Germinal center (tissue), 1 donor: ENCODE measurements around the gene HADHA.
"Not testable (repeated sequence)": the region's sequence is repeated elsewhere in the genome, so short reads cannot be mapped to it uniquely, and the experiment has no call there.

ENCODE experiments used
- DNase-seq: peaks from one replicate; pipeline ENCODE4 v3.0.0; 2012; ENCODE audit warnings: mixed read lengths, low spot score

The HADHA gene

DNA sequence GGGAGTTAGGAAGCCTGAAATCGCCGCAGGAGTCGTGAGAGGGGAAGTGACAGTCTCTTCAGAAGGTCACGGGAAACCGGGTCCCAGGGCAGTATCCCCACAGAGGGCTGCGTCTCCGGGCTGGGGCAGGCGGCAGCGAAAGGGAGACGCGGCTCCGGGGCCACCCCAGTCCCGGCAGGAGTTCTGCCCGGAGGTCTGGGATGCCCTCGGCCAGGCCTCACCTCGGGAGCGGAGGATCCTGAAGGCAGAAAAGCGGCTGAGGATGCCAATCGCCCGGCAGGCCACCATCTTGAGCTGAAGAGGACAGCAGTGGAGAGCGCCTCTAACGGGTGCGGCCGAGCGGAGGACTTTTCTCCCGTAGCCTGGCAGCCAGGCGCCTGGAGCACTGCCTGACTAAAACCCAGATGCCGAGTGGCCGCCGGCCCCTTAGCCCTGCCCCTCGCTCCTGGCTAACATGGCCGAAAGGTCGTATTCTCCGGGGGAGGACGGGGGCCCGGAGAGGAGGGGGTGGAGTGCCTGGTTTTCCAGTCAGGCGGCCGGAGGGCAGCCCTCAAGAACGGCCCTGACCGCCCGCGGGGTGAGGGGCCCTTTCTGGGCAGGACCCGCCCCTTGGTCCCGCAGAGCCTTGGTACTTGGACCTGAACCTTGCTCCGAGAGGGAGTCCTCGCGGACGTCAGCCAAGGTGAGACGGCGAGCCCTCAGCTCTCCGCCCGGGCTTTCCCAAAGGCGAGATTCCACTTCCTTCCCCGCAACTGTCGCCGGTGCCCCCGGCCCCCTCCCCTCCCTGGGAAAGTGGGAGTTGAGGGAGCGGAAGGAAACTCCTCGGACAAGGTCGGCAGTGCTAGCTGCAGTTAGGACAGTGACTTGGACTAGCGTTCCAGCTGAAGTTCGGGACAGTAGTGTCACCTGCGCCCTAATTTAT, at the start of gene HADHA, which contains the start of gene HADHB:
HADHA (minus strand) TSS at position 324 of the 922 bp plus-strand sequence; CDS start at position 288, 36 bp downstream.
HADHB (plus strand) TSS at position 631 of the 922 bp plus-strand sequence. CDS start 9,316 bp downstream, outside the sequence.
- peak; percentile 81 for DNase-seq

DNA sequence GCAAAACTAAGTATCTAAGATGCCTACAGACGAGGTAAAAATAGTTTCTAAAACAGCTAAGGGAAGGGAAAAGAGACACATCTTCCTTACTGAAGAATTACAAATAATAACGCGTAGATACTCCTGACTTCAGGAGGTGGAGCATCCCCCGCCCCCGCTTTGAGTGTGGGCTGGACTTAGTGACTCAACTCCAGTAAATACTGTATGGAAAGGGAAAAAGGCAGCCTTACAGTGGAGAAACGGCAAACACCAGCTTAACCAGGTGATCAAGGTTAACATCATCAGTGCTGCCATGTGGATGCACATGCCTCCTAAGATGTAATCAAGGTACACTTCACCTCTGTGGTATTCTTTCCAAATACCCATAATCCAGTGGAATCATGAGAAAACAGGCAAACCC, 48.2 kb upstream of the HADHA start:
- no peak for DNase-seq

DNA sequence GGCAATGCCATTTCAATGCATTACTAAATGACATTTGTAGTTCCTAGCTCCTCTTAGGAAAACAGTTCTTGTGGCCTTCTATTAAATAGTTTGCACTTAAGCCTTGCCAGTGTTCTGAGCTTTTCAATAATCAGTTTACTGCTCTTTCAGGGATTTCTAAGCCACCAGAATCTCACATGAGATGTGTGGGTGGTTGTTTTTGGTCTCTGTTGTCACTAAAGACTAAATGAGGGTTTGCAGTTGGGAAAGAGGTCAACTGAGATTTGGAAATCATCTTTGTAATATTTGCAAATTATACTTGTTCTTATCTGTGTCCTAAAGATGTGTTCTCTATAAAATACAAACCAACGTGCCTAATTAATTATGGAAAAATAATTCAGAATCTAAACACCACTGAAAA, 45.6 kb upstream of the HADHA start:
- no peak for DNase-seq

DNA sequence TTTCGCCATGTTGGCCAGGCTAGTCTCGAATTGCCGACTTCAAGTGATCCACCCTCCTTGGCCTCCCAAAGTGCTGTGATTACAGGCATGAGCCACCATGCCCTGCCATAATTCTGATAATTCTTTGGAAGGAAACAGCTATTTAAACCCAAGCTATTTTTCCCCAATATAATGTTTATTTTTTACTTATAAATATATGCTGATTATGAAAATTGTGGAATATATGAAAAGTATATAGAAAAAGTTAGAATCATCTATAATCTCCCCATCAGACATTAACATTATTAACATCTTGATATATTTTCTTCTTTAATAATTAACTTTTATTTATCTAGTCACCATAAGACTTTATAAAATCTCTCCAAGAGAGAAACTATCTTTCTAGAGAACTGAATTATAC, 41.5 kb upstream of the HADHA start:
- no peak for DNase-seq

DNA sequence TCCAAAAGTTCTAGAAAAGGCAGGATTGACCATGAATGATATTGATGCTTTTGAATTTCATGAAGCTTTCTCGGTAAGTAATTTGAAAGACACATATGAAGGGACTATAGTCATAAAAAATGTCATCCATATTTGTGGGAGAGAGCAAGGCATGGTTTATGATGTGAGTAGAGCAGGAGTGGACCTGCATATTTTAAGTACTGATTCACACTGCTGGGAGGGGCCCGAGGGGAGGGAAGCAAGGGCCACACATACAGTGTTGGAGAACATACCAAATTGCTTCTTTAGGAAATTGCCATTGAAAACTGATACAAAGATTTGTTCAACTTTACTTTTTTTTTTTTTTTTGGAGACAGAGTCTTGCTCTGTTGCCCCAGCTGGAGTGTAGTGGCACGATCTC, 39.7 kb upstream of the HADHA start:
- no peak for DNase-seq

DNA sequence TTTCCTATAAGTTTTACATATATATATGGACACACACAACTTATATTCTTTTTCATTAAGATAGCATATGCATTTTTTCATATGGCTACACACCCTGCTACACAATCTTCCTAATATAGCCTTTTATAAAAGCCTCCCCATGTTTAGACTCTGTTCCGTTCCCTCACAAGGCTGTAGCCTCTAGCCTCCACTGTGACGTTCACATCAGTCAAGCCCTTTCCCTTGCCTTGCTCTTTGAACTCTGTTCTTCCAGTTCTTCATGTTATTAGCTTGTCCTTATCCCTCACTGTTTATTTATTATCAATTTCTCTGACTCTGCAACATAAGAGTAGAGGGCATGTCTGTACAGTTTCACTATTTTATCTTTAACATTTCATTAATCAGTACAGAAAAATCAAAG, 39.2 kb upstream of the HADHA start:
- DNase-seq = no peak

DNA sequence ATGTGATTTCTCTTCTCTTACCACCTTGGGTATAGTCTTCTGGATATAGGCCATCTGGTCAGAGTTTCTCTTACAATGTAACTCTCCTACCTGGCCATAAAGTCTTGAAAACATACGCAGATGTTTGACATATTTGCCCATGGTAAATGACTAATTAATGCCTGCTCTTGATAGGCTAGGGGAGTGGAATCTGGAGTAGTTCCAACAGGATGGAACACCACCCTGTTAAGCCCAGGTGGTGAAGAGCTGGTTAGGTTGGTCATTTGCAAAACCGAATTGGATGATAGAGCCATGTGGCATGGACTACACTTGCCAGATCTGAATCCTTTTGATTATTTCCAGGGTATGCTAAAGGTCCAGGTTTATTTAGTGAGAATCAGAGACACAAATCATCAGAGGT, 36.8 kb upstream of the HADHA start:
- DNase-seq = no peak

DNA sequence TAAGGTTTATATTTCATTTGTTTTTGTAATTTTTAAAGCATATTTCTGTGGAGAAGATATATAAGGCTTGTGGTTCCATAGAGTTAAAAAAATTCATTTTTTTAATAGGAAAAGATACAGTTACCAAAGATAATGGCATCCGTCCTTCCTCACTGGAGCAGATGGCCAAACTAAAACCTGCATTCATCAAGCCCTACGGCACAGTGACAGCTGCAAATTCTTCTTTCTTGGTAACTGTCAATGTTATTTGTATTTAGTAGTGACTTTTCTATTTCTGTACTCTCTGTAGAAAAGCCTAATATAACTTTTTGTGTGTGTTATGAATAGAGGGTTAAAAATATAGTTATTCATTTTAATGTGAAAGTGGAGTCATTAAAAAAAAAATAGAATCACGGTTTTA, 35.5 kb upstream of the HADHA start:
- no peak for DNase-seq

DNA sequence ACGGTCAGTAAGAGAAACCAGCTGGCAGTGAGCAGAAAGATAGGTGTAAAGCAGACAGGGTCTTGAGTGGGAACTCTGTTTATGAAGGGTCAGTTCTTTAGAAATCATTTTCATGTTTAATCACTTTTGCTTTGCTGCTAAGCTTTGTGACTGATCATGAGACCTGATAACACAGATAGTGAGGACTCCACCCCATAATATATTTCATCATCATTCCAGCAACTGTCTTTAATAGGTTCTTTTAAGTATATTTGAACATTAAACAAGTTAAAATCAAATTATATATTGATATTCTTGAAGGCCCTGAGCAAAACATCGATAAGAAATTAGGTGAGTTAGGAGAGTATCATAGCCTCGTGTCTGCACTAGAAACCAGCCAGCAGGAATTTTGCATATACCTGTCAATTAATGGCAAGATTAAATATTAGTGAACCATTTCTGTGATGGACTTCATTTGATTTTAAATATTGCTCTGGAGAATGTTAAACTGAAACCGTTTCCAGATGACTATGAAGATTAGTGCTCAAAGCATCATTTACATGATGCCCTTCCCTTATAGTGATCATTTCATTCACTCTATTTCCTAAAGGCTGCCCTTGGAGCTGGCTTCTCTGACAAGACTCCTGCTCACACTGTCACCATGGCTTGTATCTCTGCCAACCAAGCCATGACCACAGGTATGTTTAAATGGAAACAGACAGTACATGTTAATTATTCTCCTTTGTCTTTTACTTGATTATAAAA, 32.2 kb upstream of the HADHA start:
- no peak for DNase-seq

DNA sequence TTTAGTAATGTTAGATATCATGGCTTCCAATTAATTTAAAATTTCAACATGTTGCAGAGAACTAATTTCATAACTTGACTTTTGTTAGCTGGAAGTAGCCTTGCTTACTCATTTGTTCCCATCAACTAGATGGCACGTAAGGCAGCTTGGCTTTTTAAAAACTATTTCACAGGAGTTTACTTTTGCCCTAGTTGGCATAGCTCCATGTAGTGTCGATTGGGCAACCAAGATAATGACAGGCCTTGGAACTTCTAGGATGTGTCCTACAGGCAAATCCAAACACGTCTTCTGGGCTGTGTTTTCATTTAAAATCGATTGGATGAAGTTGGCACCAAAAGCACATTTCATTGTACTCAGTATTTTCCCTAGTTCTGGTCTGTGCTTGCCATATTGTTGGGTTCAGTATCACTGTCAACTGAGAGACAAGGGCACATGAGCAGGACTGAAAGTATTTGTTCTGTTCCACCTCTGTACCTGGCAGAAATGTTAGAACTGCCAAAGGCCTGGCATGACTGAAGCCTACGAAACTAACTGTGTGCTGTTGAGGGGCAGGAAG, 29.7 kb upstream of the HADHA start:
- no peak for DNase-seq

DNA sequence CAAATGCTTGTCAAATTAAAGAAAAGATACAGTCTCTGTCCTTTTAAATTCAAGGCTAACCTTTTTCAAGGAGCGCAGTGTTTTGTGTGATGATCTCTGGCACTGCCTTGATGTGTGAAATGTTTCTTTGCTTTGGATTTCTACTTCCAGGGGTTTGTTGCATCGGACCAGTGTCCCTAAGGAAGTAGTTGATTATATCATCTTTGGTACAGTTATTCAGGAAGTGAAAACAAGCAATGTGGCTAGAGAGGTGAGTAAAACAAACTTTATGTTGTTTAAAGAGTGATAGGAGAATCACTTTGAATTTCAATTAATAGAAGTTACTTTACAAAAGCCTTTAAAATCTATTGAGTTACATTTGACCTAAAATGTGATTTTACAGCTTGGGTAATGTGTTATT, 29.1 kb upstream of the HADHA start:
- DNase-seq = no peak

DNA sequence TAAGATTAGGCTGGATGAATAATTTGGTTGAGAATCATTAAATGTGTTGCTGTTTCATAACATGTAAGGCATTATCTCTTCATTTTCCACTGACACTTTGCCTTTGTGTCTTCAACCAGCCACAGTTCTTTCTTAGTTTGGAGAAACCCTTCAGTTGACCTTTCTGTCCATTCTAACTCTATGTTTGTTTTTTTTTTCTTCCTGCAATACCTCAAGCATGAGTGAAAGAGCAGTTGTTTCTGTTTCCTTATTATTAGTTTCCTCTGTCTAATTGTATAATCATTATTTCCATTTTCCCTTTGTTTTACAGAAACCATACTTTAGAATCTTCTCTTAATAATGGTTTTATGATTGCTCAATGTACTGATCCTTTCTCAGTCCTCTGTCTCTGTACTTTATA, 25.9 kb upstream of the HADHA start:
- no peak for DNase-seq

DNA sequence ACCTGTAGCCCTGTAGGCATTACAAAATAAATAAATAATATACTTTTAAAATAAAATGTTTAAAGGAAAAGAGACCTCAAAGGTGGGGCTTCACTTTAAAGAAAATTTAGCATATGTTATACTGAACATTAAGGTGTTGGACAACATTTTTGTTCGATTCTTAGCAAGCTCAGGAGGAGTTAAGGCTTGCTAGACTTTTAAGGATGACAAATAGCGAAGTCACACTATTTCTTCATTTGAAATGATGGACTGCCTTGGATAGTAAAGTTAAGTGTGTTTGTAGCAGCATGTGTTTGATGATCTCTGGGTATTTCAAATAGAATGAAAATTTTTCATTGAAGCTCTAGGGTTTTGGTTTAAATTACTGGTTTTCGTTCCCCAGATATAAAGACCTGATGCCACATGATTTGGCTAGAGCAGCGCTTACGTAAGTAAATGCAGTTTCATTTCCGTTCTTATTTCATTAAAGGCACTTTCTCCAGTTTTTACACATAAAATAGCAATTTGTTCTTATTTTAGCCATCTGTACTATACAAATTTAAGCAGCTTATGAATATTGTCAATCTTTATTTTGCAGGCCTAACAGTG, 25.2 kb upstream of the HADHA start:
- DNase-seq = peak; percentile 43

DNA sequence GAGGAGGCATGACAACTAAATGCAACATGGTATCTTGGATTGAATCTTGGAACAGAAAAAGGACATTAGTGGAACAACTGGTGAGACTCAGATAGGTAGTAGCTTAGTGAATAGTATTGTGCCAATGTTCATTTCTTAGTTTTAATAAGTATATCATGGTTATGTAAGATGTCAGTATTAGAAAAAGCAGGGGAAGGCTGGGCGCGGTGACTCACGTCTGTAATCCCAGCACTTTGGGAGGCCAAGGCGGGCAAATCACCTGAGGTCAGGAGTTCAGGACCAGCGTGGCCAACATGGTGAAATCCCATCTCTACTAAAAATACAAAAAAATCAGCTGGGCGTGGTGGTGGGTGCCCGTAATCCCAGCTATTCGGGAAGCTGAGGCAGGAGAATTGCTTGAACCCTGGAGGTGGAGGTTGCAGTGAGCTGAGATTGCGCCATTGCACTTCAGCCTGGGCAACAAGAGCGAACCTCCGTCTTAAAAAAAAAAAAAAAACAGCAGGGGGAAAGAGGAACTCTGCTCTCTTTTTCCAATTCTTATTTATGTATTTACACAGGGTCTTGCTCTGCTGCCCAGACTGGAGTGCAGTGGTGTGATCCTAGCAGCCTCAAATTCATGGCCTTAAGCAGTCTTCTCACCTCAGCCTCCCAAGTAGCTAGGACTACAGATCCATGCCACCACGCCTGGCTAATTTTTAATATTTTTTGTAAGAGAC, 24.4 kb upstream of the HADHA start:
- not testable (repeated sequence) for DNase-seq

DNA sequence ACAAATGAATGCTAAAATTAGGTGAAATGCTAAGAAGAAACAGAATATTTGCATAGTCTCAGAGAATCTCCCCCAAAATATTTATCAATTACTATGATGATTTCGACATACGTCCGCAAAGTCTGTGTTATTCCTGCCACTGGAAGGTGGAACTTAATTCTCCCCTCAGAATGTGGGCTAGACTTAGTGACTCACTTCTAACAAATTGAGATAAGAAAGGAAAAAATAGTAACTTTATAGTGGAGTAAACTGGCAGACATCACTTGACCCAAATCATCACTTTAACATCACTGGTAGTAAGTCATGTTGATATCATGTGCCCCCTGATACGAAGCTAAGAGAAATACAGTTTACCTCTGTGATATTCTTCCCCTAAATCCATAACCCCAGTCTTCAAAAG, 23.8 kb upstream of the HADHA start:
- DNase-seq = no peak

DNA sequence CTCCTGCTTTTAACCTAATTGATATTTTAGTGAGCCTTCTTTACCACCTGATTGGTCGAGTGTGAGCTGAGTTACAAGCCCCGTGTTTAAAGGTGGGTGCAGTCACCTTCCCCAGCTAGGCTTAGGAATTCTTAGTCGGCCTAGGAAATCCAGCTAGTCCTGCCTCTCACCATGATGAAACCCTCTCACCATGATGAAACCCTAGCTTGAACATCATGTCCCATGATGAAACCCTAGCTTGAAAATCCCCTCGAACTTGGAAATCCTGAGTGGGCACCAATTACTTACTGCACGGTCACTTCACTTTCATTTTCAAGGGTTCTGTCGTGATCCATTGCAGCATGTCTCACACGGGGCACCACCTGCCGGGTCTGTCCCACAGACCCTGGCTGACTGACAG, 14.4 kb upstream of the HADHA start:
- not testable (repeated sequence) for DNase-seq

DNA sequence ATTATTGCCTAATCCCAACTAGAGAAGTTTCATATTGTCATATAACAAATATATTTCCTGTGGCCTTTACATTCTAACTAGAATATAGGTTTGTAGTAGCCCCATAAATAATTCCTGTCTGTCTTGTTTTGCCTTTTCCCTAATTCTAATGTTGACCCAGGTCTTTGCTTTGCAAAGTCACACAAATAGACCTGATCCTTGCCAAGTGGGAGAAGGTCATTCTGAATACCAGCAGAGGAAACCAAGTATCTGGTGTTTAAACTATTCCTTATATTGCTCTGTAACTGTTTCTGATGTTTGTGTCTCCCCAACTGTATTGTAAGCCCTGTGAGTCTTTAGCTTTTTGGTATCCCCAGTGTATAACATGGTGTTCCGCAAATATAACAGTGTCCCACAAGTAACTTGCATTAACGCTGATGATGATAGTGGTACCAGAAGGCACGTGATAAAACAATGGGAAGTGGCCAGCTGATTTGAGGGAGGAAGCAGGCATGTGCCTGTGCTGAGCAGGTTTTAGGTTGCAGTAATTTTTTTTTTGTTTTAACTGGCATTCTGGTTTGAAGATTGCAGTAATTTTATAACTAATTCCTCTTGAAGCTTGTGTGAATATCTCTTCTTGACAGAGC, 11.4 kb upstream of the HADHA start:
- no peak for DNase-seq

DNA sequence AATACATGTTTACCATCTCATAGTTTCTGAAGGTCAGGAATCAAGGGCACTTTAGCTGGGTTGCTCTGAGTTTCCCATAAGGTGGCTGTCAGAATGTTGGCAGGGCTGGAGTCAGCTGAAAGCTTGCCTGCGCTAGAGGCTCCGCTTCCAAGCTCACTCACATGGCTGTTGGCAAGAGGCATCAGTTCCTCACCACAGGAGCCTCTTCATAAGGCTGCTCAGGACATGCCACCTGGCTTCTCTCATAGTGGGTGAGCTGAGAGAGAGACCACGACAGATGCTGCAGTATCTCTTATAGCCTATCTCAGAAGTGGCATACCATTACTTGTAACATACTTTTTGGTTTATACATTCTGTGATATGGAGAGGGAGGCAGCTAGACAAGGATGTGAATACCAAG, 7.5 kb upstream of the HADHA start:
- DNase-seq = no peak

DNA sequence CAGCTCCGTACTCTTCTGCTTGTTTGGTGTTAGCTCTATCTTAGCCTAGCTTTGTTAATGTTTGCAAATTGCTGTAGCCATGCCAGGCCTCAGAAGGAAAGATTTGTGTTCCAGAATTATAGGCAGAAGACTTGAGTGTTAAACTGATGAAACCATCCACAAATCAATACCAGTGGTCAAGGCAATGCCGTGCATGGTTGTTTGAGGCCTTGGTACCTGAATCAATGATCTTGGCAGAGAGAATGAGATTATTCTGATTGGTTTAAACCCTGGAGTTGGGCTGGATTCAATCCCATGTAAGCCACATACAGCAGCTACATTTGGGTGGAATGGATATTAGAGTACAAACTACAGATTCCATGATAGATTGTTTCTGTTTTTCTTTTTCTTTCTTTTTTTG, 5.2 kb upstream of the HADHA start:
- DNase-seq = no peak

DNA sequence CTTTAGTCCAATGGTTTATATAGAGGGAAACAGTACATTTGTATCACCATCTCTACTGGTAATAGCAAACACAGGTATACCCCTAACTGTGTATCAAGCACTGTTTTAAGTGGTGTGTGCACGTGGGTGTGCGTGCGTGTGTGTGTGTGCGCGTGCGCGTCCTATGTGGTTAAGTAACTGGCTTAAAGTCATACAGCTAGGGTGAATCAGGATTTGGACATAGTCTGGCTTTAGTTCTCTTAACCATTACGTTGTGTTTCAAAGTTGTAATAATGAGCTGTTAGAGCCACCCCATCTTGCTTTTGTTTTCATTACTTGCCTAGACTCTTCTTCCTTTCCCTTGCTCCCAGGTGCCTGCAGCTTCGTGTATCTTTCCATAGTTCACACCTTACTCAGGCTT, 2.4 kb upstream of the HADHA start:
- no peak for DNase-seq

DNA sequence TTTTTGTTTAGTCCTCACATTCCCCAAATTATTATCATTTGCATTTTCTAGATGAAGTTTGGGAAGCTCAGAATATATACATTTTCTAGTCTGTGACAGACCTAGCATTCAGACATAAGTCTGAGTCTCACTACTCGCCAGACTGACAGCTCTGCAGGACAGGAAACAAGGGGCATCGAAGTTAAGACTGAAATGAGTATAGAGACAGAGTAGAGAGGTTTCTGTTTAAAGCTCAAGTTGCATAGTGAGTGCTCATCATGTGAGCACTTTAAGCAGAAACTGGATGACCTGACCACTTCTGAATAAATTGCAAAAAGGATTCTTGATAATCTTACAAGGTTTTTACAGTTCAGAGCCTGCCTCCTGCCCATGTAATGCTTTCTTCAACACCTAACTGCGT, 1.4 kb upstream of the HADHA start:
- no peak for DNase-seq
